GM18526 (cell line): ENCODE measurements around the gene TC2N.

Source experiments
- POLR2A ChIP-seq: IDR thresholded peaks from 3 replicates; pipeline ENCODE4 v1.6.1; 2011; ENCODE audit not compliant: insufficient read length; ENCODE audit errors: extremely low read depth

The TC2N gene

DNA sequence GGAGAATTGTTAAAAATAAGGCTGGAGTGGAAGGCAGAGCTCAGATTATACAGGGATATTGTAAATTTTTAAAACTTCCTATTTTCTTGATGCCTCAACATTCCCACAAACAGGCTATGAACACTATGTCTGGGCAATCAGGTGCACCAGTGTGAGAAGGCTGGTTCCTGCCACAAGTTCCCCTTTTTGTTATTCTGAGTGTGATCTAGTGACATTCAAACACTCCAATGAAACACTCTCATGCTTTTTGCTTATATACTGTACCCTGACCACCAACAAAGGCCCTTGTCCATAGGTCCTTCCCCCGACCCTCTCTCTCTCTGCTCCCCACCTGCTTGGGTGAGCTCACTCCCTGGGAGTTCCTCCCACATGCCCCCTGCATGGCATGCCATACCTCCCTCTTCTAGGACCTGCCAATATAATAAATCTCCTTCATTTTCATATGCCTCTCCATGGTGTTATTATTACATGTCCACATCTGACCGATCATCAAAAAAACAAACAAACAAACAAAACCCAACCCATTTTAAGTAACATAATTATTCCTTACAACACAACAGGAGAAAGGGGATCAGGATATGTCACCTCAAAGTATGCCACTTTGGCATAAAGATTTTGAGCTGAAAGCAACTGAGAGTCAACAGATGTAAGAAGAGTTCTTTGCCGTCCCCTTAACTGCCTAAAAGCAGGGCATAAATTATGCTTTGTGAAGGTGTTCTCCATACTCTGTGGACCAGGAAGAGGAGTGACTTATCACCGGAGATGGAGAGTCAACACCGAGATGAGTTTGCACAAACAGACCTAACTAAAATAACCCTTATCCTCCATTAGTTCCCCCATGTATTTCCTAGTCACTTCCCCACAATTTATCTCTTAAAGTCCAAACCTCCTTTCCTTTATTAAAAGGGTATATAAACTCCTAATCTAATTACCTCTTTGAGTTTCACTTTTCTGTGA lies 92.9 kb downstream of the TC2N start:
- TF ChIP-seq POLR2A, result no peak

DNA sequence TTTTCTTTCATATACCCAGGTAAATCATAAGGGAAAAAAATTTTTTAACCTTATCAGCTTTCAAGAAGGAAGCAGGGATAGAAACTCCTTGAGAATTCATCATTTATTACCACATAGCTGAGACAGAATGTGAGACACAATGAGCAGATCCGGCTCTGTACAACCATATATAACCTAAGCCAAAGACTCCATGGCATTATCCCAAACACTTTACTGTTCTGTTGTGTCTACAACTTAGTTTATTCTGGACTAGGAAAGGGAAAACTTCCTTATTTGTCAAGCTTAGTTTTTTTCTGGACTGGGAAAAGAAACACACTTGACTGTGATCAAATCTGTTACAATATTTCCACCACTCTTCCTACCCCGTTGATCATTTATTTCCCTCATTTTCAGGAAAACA lies 97.2 kb downstream of the TC2N start:
- TF ChIP-seq POLR2A, result no peak

DNA sequence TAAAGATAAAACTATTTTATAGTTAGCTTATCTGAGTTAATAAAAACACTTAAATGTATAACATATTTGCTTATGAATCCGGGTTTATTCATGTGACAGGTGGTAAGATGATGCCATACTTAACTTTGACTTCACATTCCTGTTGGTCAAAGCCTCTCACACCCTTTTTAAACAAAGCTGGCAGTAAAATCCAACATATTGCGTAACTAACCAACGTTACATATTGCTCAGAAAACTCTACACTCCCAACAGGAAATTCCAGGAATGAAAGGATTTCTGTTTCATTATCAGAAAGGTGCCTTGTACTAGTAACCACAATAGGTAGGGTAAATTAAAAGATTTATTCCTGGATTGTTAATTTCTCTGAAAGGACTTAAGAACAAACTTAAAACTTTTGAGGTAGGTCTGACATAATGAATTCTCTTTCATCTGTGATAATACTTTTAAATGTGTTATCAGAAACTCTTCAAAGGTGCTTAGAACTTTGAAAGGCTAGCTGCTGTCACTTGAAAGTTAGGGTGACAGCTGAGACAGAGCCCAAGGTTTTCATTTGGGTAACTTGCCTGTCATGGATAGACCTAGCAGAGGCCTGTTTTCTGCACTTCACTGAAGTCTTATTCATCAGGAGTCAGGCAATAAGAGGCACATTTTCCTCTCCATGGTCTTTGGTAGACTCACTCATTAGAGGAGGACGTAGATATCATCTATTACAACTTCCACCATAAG lies 111.6 kb downstream of the TC2N start:
- TF ChIP-seq POLR2A, result no peak

GRCh38 chr14:91754819-91755218 lies 112.5 kb downstream of the TC2N start:
- no peak for TF ChIP-seq POLR2A

DNA sequence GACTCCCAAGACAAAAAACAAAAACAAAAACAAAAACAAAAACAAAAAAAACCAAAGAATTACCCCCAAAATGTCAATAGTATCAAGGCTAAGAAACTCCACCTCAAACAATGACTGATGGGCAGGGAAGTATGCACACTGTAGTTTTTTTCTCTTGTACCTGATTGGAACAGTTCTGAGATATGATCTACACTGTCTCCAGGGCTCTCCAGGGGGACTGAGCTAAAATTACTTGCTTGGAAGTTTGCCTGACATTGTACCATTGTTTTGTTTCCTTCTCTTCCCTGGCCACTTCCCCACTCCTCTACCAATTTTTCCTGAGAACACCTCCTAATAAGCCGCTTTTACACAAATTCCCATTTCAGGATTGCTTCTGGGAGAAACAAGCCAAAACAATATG lies 113.2 kb downstream of the TC2N start:
- no peak for TF ChIP-seq POLR2A

GRCh38 chr14:91753501-91754128 lies 113.7 kb downstream of the TC2N start:
- TF ChIP-seq POLR2A, result no peak

- no peak for TF ChIP-seq POLR2A
Measured at GRCh38 chr14:91752961-91753360, 114.4 kb downstream of the TC2N start.

DNA sequence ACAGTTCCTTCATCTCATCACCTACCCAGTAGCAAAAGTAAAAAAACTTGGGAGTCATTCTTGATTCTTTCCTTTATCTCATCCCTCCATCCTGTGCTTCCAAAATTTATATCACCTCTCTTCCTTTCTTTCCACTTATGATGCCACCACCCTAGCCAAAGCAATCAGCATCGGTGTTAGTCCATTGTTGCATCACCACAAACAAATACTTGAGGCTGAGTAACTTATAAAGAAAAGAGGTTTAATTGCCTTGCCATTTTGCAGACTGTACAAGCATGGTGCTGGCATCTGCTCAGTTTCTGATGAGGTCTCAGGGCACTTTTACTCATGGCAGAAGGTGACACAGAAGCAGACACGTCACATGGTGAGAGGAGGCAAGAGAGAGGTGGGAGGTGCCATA lies 115.6 kb downstream of the TC2N start:
- no peak for TF ChIP-seq POLR2A

- no peak for TF ChIP-seq POLR2A
Measured at GRCh38 chr14:91750634-91751198, 116.6 kb downstream of the TC2N start.

- no peak for TF ChIP-seq POLR2A
Measured at GRCh38 chr14:91749868-91750267, 117.5 kb downstream of the TC2N start.

- TF ChIP-seq POLR2A, result no peak
Measured at GRCh38 chr14:91748049-91748448, 119.3 kb downstream of the TC2N start.

GRCh38 chr14:91745344-91745743 lies 122.0 kb downstream of the TC2N start:
- no peak for TF ChIP-seq POLR2A

- TF ChIP-seq POLR2A, result no peak
Measured at GRCh38 chr14:91744068-91744480, 123.3 kb downstream of the TC2N start.

- TF ChIP-seq POLR2A, result no peak
Measured at GRCh38 chr14:91743305-91743653, 124.1 kb downstream of the TC2N start.

- TF ChIP-seq POLR2A, result no peak
Measured at GRCh38 chr14:91742621-91743304, 124.6 kb downstream of the TC2N start.

GRCh38 chr14:91737619-91738018 lies 129.7 kb downstream of the TC2N start:
- no peak for TF ChIP-seq POLR2A
